ENCODE results near the gene CYP46A1.

The CYP46A1 gene

GRCh38 chr14:99727096-99727870 is 43.2 kb downstream of the CYP46A1 start:
- Mint-ChIP-seq H3K36me3 (no peaks in the 10 kb centered on the region), H3K27ac (no peak overlapping the region), H3K4me1 (peaks cover 2% of the 10 kb centered on the region), H3K9me3 (no peaks in the 10 kb centered on the region), H3K4me3 (no peak overlapping the region), H3K27me3 (peaks cover 69% of the 10 kb centered on the region)
- CTCF ChIA-PET: interaction anchor here (4.2 kb wide), 1 partner anchor 157 kb away, joined by 29 read pairs; no protein-coding TSS in a partner anchor
- DNase-seq: peak; percentile 8

- CTCF ChIA-PET: interaction anchor here (4.2 kb wide), 1 partner anchor 156 kb away, joined by 29 read pairs; no protein-coding TSS in a partner anchor
- H3K4me3 Mint-ChIP-seq: no peak overlapping the region
- H3K9me3 Mint-ChIP-seq: no peaks in the 10 kb centered on the region
- peak; percentile 16 for DNase-seq
- H3K27me3 Mint-ChIP-seq: peaks cover 78% of the 10 kb centered on the region
- no peaks in the 10 kb centered on the region for H3K36me3 Mint-ChIP-seq
- no peak overlapping the region for H3K27ac Mint-ChIP-seq
- H3K4me1 Mint-ChIP-seq: peaks cover 2% of the 10 kb centered on the region
Observed at GRCh38 chr14:99728231-99728920, 44.3 kb downstream of the CYP46A1 start.

GRCh38 chr14:99728981-99729451 is 44.9 kb downstream of the CYP46A1 start:
- H3K9me3 Mint-ChIP-seq: no peaks in the 10 kb centered on the region
- DNase-seq: peak; percentile 5
- CTCF ChIA-PET: interaction anchor here (0.6 to 4.2 kb wide), 3 partner anchors 11 to 170 kb away, joined by 3 to 29 read pairs (median 3); no protein-coding TSS in a partner anchor
- no peak overlapping the region for H3K4me3 Mint-ChIP-seq
- peaks cover 80% of the 10 kb centered on the region for H3K27me3 Mint-ChIP-seq
- no peaks in the 10 kb centered on the region for H3K36me3 Mint-ChIP-seq
- peaks cover 2% of the 10 kb centered on the region for H3K4me1 Mint-ChIP-seq
- no peak overlapping the region for H3K27ac Mint-ChIP-seq

DNA sequence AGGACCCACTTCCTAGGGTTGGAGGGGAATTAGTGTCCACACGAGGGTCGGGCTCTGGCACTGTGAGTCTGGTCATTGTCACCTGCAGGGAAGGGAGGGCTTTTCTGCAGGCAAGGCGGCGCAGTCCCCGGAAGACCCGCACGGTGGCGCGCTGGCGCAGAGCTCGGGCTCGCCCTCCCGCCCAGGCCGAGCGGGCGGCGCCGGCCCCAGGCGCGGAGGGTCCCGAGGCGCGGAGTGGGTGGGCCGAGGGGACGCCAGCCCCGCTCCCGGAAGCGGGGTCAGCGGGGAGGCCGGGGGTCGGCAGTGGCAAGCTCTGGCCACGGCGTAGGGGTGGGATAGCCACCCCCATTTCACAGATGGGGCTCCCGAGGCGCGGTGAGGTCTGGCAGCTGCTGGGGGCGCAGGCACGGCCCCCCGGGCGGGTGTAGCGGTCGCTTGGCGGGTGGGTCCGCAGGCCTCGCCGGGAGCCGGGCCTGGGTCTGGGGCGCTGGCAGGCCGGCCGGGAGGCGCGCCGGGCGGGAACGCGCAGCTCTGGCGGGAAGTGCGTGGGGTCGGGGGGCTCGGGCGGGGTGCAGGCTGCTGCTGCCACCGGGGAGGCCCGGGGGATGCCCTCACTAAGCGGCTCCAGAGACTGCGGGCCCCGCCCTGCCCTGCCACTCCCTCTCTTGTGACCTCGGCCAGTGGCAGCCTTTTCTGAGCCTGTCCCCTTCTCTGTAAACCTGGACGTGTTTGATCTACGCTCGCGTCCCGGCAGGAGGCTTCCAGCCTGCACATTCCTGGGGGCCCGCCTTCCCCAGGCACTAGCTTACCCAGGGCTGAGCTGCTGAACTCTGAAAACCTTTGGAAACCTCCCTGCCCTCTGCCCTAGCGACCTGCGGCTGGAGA is 46.1 kb downstream of the CYP46A1 start:
- DNase-seq: peak; percentile 78
- Mint-ChIP-seq H3K4me3 (peak overlapping the region; percentile 26), H3K9me3 (no peaks in the 10 kb centered on the region), H3K4me1 (peaks cover 2% of the 10 kb centered on the region), H3K36me3 (no peaks in the 10 kb centered on the region), H3K27me3 (peaks cover 76% of the 10 kb centered on the region), H3K27ac (no peak overlapping the region)
- CTCF ChIA-PET: interaction anchor here (0.9 to 4.2 kb wide), 8 partner anchors 9 to 167 kb away, joined by 3 to 29 read pairs (median 4); no protein-coding TSS in a partner anchor

DNA sequence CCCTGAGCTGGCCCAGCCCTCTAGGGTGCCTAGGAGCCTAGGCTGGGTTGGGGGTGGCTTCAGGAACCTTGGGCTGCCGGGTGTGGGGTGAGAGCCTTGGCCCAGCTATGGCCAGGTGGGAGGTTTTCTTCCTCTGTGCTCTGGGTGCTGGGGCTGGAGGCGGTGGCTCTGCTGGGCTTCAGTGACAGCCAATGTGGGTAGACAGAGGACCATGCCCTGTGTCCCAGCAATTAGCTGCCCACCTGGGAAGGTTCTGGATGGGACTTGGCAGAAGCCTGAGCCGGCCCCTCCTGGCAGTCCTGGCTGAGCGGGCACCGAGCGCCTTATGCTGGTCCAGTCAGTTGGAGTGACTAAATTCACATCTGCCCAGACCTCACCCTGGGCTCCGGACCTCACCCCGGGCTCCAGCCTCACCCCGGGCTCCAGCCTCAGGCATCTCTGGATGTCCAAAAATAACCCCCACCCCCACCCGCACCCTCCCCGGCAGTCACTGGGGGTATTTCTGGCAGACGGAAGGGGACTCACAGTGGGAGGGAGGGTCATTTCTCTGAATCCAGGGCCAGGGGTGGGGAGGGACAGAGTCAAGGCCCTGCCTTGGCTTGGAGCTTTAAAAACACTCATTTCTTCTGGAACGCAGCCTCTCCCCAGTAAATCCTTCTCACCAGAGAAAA is 46.9 kb downstream of the CYP46A1 start:
- Mint-ChIP-seq H3K4me3 (no peak overlapping the region), H3K27me3 (peaks cover 76% of the 10 kb centered on the region), H3K27ac (no peak overlapping the region), H3K9me3 (no peaks in the 10 kb centered on the region), H3K4me1 (peaks cover 2% of the 10 kb centered on the region), H3K36me3 (no peaks in the 10 kb centered on the region)
- peak; percentile 14 for DNase-seq
- CTCF ChIA-PET: interaction anchor here (1.0 to 4.2 kb wide), 4 partner anchors 10 to 167 kb away, joined by 3 to 29 read pairs (median 4); no protein-coding TSS in a partner anchor

DNA sequence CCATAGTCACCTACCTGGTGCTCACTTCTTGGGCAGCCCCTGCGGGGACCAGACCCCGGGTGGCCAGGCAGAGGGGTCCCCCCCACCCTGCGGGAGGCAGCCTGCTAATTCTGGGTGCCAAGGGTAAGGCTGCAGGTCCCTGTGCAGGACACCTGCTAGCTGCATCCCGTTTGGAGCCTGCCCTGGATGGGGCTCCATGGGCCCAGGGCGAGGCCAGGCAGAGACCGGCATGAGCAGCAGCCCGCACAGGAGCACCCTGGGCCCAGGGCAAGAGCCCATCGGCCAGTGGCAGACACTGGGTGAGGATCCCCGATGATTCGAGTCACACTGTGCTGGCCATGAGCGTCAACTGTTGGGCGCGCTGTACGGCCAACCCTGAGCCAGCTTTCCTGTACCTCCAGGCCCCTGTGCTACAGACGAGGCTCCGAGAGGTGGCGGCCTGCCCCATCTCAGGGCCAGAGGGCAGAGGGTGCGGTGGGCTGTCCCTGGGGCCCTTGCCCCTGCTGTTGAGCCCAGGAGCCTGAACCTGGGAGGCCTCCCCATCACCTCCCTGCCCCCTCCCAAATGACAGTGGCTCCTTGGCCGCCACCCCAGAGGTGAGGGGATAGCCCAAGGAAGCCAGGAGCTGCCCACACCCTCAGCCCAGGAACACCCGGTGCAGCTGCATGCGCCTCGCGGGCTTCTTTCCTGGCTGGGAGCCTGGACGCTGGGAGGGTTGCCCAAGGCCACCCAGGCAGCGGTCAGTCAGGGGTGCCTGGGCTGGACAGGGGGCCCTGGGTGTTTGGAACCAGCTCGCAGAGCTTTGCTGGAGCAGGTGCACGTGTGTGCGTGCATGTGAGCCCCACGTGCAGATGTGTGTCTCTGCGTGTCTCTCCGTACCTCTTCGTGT is 47.7 kb downstream of the CYP46A1 start:
- Mint-ChIP-seq H3K27ac (no peak overlapping the region), H3K9me3 (no peaks in the 10 kb centered on the region), H3K4me1 (peaks cover 2% of the 10 kb centered on the region), H3K36me3 (no peaks in the 10 kb centered on the region), H3K4me3 (no peak overlapping the region), H3K27me3 (peaks cover 76% of the 10 kb centered on the region)
- DNase-seq: peak; percentile 18
- CTCF ChIA-PET: interaction anchor here (0.9 to 1.4 kb wide), 2 partner anchors 11 to 16 kb away, joined by 3 to 4 read pairs; no protein-coding TSS in a partner anchor

GRCh38 chr14:99732436-99733210 is 48.5 kb downstream of the CYP46A1 start:
- Mint-ChIP-seq H3K36me3 (no peaks in the 10 kb centered on the region), H3K4me1 (peaks cover 2% of the 10 kb centered on the region), H3K27ac (no peak overlapping the region), H3K4me3 (no peak overlapping the region), H3K9me3 (no peaks in the 10 kb centered on the region), H3K27me3 (peaks cover 76% of the 10 kb centered on the region)
- CTCF ChIA-PET: interaction anchor here (0.9 kb wide), 1 partner anchor 15 kb away, joined by 3 read pairs; no protein-coding TSS in a partner anchor
- DNase-seq: peak; percentile 14

DNA sequence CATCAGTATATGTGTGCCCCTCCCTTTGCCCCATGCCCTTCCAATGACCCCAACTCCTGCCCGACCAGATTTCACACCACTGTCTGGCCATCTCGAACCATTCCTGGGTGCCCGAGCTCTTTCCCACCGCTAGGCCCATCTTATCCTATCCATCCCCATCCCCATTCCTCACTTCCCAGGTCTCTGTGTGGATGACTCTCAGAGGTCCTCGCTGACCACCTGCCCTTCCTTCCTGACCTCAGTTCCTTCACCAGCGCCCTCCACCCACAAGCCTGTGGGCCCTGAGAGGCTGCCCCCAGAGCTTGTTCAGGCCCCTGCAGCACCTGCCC is 49.1 kb downstream of the CYP46A1 start:
- no peak for DNase-seq
- Mint-ChIP-seq H3K4me1 (peaks cover 2% of the 10 kb centered on the region), H3K9me3 (no peaks in the 10 kb centered on the region), H3K27ac (no peak overlapping the region), H3K27me3 (peaks cover 76% of the 10 kb centered on the region), H3K4me3 (no peak overlapping the region), H3K36me3 (no peaks in the 10 kb centered on the region)
- CTCF ChIA-PET: no interaction called here

GRCh38 chr14:99733540-99734405 is 49.7 kb downstream of the CYP46A1 start:
- H3K27me3 Mint-ChIP-seq: peaks cover 76% of the 10 kb centered on the region
- no peaks in the 10 kb centered on the region for H3K9me3 Mint-ChIP-seq
- DNase-seq: peak; percentile 11
- peaks cover 2% of the 10 kb centered on the region for H3K4me1 Mint-ChIP-seq
- H3K4me3 Mint-ChIP-seq: no peak overlapping the region
- H3K36me3 Mint-ChIP-seq: no peaks in the 10 kb centered on the region
- CTCF ChIA-PET: no interaction called here
- no peak overlapping the region for H3K27ac Mint-ChIP-seq

DNA sequence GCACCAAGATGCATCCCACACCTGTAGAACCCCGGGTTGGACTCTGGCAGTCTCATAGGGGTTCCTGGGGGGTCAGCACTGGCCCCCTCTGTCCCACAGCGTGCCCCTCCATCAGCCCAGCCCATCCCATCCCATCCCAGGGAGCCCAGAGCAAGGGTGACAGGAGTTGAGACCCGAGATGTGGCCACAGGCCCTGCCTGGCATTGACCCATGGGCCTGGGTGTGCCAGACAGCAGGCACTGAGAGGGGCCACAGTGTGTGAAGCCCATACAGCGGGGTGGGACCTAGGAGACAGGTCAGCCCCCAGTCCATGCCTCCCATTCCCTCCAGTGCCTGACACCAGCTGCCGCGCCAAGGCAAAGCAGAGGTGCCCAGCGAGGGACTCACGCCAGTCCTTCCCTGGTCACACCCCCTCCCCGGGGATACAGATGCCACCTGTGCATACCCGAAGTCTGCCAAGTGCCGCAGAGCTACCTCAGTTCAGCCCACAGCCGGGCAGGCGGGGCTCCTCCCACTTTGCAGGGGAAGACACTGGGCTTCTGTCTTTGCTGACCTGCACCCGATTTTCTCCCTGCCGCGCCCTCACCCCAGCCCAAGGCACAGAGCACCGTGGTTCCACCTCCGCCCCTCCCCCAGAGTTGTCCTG is 50.4 kb downstream of the CYP46A1 start:
- Mint-ChIP-seq H3K36me3 (no peaks in the 10 kb centered on the region), H3K4me3 (no peak overlapping the region), H3K27me3 (peaks cover 78% of the 10 kb centered on the region), H3K9me3 (no peaks in the 10 kb centered on the region), H3K27ac (no peak overlapping the region), H3K4me1 (peaks cover 2% of the 10 kb centered on the region)
- peak; percentile 17 for DNase-seq
- CTCF ChIA-PET: no interaction called here
